Measurements from ENCODE around the gene HOXD8.

HOXD8 gene

GRCh38 chr2:176130957-176131847 is 1.7 kb downstream of the HOXD8 start:
- DNase-seq, result no peak

- DNase-seq, result no peak
Measured at GRCh38 chr2:176131848-176132158, 2.3 kb downstream of the HOXD8 start.

GRCh38 chr2:176132205-176133171 is 3.0 kb downstream of the HOXD8 start:
- DNase-seq, result peak; percentile 66

DNA sequence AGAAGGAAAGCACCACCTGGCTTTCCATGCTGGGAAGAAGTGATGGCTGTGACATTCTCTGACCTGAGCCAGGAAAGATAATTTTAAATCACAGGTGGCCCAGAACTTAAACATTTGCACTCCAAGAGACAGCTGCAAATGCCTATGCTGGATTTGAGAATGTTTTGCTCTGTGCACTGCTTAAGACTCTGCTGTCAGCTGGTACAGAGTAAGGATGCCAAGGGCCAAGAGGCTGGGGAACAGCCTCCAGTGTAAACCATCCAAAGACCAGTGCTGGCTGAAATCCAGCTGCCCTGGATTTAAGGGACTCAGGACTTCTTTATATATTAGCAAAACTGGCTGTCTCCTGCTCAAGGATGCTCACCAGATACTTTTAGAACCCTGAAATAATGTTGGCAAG is 3.9 kb downstream of the HOXD8 start:
- no peak for DNase-seq

DNA sequence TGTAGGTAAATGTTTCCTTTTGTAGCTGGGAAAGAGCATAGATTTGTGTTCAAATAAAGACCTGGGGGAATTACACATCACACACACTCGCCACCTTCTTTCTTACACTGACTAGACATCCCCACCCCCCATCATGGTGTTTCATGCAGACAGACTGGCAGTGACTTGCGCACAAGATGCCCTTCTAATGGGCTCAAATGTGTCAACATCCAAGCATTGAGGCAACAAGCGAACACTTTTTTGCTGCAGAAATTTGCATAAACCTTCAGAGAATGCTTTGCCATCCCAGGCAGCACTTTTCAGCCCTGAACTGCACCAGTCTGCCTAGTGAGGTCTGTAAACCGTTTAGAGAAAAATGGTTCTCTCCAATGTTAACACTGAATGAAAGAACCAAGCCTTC is 4.5 kb downstream of the HOXD8 start:
- no peak for DNase-seq

DNA sequence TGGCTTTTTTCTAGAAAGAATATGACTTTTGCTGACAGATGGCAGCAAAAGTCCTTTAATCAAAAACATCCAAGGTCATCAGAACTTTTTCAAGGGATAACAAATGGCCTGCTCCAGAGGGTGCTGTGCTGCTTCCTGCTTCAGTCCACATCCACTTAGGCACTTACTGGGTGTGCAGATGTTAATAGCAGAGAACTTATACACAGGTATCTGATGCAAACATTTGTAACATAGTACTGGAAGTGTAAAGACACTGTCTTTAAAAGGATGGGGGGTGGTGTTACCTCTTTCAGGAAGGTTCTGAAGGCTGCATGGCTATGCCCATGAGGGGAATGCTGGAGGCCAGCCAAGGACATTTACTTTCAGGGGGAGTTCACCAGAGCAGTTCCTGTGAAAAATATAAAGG is 5.5 kb downstream of the HOXD8 start:
- no peak for DNase-seq

DNA sequence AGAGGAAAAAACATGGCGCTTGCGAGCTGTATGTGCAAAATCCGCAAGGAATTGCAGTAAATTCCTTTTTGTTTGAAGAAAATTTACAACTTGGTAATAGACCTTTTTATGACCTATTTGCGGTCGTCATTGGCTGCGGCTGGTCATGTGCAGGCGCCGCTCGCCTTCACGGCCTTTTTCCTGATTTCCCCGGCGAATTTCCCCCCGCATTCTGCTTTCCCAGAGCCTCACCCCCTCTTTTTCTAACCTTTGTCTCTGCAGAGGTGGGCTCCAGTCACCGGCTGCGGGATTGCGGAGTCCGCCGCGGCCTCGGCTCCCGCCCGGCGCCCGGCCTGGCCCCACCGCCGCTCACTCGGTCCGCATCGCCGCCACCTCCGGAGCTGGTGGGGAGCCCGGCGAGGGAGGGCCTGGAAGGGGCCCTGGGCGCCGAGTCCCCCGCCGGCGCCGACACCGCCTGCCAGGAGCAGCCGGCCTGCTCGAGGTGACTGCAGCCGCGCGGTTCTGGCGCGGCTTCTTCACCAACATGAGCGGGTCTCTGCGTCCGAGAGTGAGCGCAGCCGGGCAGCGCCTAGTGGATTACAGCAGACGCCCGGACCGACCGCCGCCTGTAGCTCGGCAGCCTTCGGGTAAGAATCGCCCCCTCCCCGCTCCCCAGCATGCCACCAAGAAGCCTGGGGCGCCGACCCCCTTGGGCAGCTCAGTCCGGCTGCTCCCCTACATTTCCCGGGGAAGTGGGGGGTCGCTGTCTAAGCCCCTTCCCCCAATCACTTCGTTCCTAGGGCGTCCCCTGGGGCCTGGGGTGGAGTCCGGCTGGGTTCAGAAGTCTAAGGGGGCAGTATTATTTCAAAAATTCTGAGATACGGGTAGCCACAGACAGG is 7.1 kb downstream of the HOXD8 start:
- DNase-seq, result peak; percentile 82

GRCh38 chr2:176137252-176137580 is 7.7 kb downstream of the HOXD8 start:
- no peak for DNase-seq

- DNase-seq, result no peak
Measured at GRCh38 chr2:176137906-176138305, 8.4 kb downstream of the HOXD8 start.

GRCh38 chr2:176138526-176138922 is 9.0 kb downstream of the HOXD8 start:
- DNase-seq, result peak; percentile 59

DNA sequence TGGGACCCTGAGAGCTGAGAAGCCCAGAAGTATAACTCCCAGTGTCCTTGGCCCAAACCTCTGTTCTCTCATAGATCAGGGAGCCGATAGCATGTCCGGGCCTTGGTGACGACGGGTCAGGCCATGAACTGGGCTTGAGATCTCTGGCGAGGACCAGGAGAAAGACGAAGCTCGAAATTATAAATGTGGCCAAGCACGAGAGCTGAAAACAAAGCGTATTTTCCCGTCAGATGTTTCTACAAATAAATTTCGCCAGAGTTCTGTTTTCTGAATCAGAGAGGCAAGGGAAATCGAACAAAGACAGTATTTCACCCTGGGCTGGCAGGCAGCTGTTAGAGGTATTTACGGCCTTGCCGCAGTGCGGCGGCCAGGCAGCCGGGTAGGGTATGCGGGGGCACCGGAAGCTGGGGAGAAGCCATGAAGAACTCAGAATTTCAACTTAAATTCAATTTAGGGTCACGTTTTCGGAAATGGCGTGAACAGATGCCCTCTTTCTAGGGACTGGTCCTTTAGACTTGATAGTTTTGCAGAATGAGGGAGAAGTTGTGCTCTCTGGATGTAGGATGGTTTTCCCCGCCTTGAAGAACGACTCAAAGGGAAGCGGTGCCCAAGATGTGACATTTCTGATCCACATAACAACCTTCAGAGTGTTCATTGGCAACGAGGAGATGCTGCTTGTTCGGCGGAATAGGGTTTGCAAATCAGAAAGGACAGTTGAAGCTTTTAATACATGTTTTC is 9.6 kb downstream of the HOXD8 start:
- peak; percentile 68 for DNase-seq

DNA sequence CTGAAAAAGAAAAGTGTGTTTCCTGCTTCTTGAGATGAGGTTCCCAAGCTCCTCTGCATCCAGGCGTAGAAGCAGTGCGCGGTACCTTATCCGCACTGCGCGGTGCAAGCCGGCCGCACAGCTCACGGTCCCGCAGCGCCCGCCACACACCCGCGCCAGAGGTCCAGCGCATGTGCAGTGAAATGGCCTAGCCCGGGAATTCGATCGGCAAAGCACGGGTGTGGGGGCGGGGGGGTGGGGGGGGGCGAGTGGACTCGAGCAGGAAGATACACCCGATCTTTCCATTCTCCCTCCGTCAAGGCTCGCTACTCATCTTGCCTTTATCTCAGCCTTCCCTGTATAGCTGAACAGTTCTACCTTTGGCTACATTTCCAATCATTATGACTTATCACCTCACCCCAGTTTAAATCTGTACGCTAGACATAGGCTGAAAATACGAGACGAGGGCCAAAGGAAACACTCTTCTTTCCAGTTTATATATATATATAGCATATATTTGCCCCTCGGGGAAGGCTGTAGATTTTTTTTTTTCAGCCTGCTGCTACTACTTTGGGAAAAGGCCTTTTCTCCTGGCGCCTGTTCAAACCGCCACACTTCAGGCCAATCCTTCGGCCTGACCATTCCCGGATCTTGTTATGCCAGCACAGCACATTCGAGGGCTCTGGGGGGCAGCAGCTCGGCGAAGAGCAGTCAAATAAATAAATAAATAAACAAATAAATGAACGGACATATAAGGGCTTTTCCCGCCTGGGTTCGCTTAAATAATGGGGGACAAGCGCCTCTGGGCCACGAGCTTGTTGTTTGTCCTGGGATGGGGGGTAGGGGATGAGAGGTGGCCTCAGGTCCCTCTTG is 10.4 kb downstream of the HOXD8 start:
- DNase-seq, result peak; percentile 84

DNA sequence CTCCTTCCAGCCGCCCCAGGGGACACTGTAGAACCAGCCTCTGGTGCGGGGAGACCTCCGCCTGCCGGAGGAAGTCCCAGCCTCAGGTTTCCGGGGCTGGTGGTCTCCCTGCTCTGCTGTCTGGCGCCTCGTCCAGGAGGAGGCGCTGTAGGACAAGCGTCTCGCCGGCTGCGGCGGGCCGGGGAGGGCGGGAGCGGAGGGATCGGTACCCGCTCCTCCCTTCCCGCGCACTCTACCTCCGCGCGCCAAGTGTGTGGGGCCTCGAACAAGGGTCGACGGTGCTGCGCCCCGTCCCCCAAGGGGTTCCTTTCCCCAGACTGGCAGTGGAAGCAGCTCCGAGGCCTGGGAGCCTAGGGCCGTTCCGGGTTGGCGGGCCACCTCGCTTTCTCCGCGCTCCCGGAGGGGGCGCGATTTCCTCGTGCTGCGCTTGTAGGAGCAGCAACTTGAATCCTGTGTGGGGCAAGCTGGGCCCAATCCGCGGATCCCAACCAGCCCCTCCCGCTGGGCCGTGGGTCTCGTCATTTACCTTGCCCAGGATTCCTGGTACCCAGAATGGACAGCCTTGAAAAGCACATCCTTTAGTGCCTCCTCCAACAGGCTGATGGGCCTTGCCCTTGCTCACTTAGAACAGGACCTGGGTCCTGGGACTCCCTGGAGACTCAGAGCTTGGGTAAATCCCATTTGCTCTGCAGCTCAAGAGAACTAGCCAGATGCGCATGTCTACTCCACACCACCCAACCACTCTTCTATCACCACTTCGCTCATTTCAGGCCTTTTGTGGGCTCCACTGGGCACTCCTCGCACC is 11.2 kb downstream of the HOXD8 start:
- DNase-seq, result peak; percentile 93

GRCh38 chr2:176142281-176142680 is 12.8 kb downstream of the HOXD8 start:
- no peak for DNase-seq

- DNase-seq, result no peak
Measured at GRCh38 chr2:176145085-176145969, 15.8 kb downstream of the HOXD8 start.

DNA sequence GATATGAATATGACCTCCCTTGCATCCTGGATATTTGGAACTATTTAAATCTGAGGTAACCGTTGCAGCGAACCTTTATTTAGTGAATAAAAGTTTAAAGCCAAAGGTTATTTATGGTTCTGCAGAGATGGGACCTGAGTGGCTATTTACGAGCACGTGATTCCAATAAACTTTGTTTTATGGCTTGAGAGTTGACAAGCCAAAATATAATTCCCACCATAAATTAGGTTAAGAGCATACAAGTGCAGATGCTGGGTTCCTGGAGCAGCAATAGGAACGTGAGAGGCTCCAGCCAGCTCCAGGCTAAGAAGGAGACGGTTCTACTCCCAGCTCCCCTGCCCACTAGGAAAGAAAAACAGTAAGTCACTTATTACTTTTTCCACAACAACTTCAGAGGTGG is 16.6 kb downstream of the HOXD8 start:
- DNase-seq, result no peak

DNA sequence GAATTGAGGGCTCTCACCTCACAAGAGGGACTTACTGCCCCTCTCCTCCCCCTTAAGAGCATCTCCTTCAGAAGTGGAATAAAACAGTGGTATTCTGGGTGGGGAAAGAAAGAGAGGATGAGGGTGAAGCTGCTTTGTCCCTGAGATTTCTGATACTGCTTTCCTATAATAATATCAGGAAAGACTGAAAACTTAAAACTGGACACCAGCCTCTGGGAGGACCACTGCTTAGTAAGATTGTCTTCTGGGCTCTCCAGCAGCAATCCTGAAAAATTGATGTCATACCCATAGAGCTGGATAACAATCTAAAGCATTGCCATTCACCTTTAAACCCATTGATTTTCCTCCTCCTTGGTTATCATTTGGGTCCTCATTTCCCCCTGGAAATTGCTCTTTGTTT is 17.1 kb downstream of the HOXD8 start:
- no peak for DNase-seq

GRCh38 chr2:176147210-176147799 is 17.8 kb downstream of the HOXD8 start:
- no peak for DNase-seq
